HepG2 (cell line): ENCODE results near the gene UNC5A. TPM values are rescaled to one million over a fixed set of nuclear protein-coding genes. Genes with fewer than 3 reads are reported as not detected.

Source experiments
- E2F2 ChIP-seq: sonication (generic); formaldehyde crosslinking; IDR thresholded peaks from 2 replicates; pipeline ENCODE4 v1.4.0; 2020; ENCODE audit warnings: missing genetic modification reagents, borderline replicate concordance
- HIC2 ChIP-seq: sonication (generic); formaldehyde crosslinking; IDR thresholded peaks from 2 replicates; pipeline ENCODE4 v1.9.0; 2022; ENCODE audit warnings: low read depth, missing genetic modification reagents
- HNRNPLL ChIP-seq: fragments of 200-400 bp; formaldehyde crosslinking; IDR thresholded peaks from 2 replicates; pipeline ENCODE4 v1.6.1; 2017; ENCODE audit warnings: mild to moderate bottlenecking, low read depth, low read length; ENCODE audit not compliant: poor library complexity, severe bottlenecking
- HOXA3 ChIP-seq: sonication (generic); formaldehyde crosslinking; IDR thresholded peaks from 2 replicates; pipeline ENCODE4 v1.5.0; 2020; ENCODE audit warnings: missing genetic modification reagents
- IKZF5 ChIP-seq: IDR thresholded peaks from 2 replicates; pipeline ENCODE4 v1.6.1; 2018; ENCODE audit warnings: missing genetic modification reagents, mild to moderate bottlenecking, missing compliant biosample characterization
- KDM3A ChIP-seq: IDR thresholded peaks from 2 replicates; pipeline ENCODE4 v1.6.1; 2018; ENCODE audit warnings: low read depth, missing compliant biosample characterization
- MAZ ChIP-seq, 2 experiments: sonication (generic) in 1 of 2; formaldehyde crosslinking in 1 of 2; IDR thresholded peaks; 2 replicates each; pipeline versions ENCODE4 v1.5.0 to v1.6.1; 2012 to 2020; ENCODE audit warnings: low read depth in 2 of 2, mild to moderate bottlenecking in 2 of 2, borderline replicate concordance in 1 of 2, improper control_type of control experiment in 1 of 2, low read length in 1 of 2, missing genetic modification reagents in 1 of 2, moderate library complexity in 1 of 2
- NRL ChIP-seq: sonication (generic); formaldehyde crosslinking; IDR thresholded peaks from 2 replicates; pipeline ENCODE4 v1.5.0; 2020; ENCODE audit warnings: missing genetic modification reagents, mild to moderate bottlenecking, moderate library complexity, borderline replicate concordance
- RAD51 ChIP-seq: fragments of 450-650 bp; IDR thresholded peaks from 2 replicates; pipeline ENCODE4 v1.6.1; 2016; ENCODE audit warnings: borderline replicate concordance
- REXO4 ChIP-seq: sonication (generic); formaldehyde crosslinking; IDR thresholded peaks from 2 replicates; pipeline ENCODE4 v1.8.0; 2022; ENCODE audit warnings: missing genetic modification reagents, mild to moderate bottlenecking, borderline replicate concordance
- ZFP36L2 ChIP-seq: sonication (generic); formaldehyde crosslinking; IDR thresholded peaks from 2 replicates; pipeline ENCODE4 v1.4.0; 2020; ENCODE audit warnings: missing genetic modification reagents
- ZNF124 ChIP-seq: sonication (generic); formaldehyde crosslinking; IDR thresholded peaks from 2 replicates; pipeline ENCODE4 v1.4.0; 2020; ENCODE audit warnings: missing genetic modification reagents
- ZNF576 ChIP-seq: sonication (generic); formaldehyde crosslinking; IDR thresholded peaks from 2 replicates; pipeline ENCODE4 v1.4.0; 2020; ENCODE audit warnings: mild to moderate bottlenecking, missing genetic modification reagents
- ZNF687 ChIP-seq: sonication (generic); formaldehyde crosslinking; IDR thresholded peaks from 2 replicates; pipeline ENCODE4 v1.5.1; 2020; ENCODE audit warnings: mild to moderate bottlenecking, missing genetic modification reagents, moderate library complexity
- ZSCAN31 ChIP-seq: sonication (generic); formaldehyde crosslinking; IDR thresholded peaks from 2 replicates; pipeline ENCODE4 v1.5.0; 2020; ENCODE audit warnings: low read depth, mild to moderate bottlenecking, missing genetic modification reagents
- polyA plus RNA-seq, 8 experiments: library from polyadenylated mRNA; depleted of rRNA in 3 of 8; stranded (reverse) in 7 of 8; unstranded in 1 of 8; fragments of >200 nt; fragmentation: Illumina TruSeq in 4 of 8; extraction: Trizol in 4 of 8; gene quantifications; 2 replicates each; pipeline versions ENCODE4 v1.2.1 to v1.2.3, GENCODE V29; 2011 to 2016; ENCODE audit warnings: low read depth in 4 of 8, missing spikeins in 1 of 8, mixed read lengths in 1 of 8; ENCODE audit not compliant: insufficient read depth in 1 of 8
- total RNA-seq, 5 experiments: library from RNA; depleted of rRNA; stranded (reverse); fragments of >200 nt; fragmentation: Illumina TruSeq; extraction: Trizol; gene quantifications; 2 replicates each; pipeline ENCODE4 v1.2.3, GENCODE V29; 2016; ENCODE audit warnings: low read depth in 1 of 5
- TF ChIP-seq, protein P1 (sequence below): sonication (generic); formaldehyde crosslinking; IDR thresholded peaks from 2 replicates; pipeline ENCODE4 v1.4.0; 2020; ENCODE audit warnings: missing genetic modification reagents

The UNC5A gene
- total and polyA plus RNA-seq, 2 of the 13 experiments (the other 11 are each of a cell fraction or from before 2014, with no cell fraction given), result not detected

DNA sequence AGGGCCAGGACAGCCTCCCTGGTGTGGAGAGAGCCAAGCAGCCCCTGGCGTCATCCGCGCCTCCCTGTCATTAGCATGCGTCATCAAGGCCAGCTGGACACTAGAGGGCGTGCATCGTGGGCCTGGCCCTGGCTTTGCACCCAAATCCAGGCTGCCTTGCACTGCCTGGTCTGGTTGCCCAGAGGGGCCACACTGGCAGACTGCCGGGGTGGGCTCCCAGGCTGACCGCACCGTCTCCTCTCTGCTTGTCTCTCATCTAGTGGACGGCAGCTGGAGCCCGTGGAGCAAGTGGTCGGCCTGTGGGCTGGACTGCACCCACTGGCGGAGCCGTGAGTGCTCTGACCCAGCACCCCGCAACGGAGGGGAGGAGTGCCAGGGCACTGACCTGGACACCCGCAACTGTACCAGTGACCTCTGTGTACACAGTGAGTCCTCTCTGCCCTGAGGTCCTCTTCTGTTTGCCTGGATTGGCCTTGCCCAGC lies 59.8 kb downstream of the UNC5A start (continued):
- peak; percentile 28; the same call in 1 of the 2 replicates for TF ChIP-seq ZNF687 (CRISPR knock-in tag)
- TF ChIP-seq HOXA3, result peak; percentile 70
- TF ChIP-seq MAZ (IDR thresholded peaks at IDR 0.05; ENCODE audit: borderline replicate concordance, low read depth, low read length), result no peak
- TF ChIP-seq MAZ (CRISPR knock-in tag; IDR thresholded peaks at IDR 0.05; ENCODE audit: low read depth), result peak; percentile 41; the same call in 1 of the 2 replicates
- TF ChIP-seq E2F2 (CRISPR knock-in tag), result no peak
- peak; percentile 23 for TF ChIP-seq HNRNPLL
- TF ChIP-seq REXO4 (CRISPR knock-in tag), result no peak
- TF ChIP-seq ZNF124, result no peak
- TF ChIP-seq KDM3A, result no peak
- TF ChIP-seq IKZF5 (CRISPR knock-in tag), result no peak
- no peak for TF ChIP-seq RAD51
- no peak for TF ChIP-seq ZSCAN31 (CRISPR knock-in tag)
- TF ChIP-seq HIC2, result 0 out of 2 replicates have a peak, but pooled peaks have one; percentile 78
- TF ChIP-seq ZFP36L2 (CRISPR knock-in tag), result no peak
- TF ChIP-seq, protein P1, sequence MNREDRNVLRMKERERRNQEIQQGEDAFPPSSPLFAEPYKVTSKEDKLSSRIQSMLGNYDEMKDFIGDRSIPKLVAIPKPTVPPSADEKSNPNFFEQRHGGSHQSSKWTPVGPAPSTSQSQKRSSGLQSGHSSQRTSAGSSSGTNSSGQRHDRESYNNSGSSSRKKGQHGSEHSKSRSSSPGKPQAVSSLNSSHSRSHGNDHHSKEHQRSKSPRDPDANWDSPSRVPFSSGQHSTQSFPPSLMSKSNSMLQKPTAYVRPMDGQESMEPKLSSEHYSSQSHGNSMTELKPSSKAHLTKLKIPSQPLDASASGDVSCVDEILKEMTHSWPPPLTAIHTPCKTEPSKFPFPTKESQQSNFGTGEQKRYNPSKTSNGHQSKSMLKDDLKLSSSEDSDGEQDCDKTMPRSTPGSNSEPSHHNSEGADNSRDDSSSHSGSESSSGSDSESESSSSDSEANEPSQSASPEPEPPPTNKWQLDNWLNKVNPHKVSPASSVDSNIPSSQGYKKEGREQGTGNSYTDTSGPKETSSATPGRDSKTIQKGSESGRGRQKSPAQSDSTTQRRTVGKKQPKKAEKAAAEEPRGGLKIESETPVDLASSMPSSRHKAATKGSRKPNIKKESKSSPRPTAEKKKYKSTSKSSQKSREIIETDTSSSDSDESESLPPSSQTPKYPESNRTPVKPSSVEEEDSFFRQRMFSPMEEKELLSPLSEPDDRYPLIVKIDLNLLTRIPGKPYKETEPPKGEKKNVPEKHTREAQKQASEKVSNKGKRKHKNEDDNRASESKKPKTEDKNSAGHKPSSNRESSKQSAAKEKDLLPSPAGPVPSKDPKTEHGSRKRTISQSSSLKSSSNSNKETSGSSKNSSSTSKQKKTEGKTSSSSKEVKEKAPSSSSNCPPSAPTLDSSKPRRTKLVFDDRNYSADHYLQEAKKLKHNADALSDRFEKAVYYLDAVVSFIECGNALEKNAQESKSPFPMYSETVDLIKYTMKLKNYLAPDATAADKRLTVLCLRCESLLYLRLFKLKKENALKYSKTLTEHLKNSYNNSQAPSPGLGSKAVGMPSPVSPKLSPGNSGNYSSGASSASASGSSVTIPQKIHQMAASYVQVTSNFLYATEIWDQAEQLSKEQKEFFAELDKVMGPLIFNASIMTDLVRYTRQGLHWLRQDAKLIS, result no peak
- no peak for TF ChIP-seq NRL (CRISPR knock-in tag)
- TF ChIP-seq ZNF576, result no peak
